Adrenal gland (tissue), 5 donors: ENCODE measurements around the gene CPS1.

Experiments used
- CTCF ChIP-seq, 6 experiments: fragments of 450-650 bp in 4 of 6; fragments of 200-600 bp in 2 of 6; sonication (generic) in 1 of 6; IDR thresholded peaks; 1 replicate in 5 of 6; 2 replicates in 1 of 6; pipeline versions ENCODE4 v1.5.1 to v1.8.0; 2016 to 2021; ENCODE audit warnings: antibody characterized with exemption in 6 of 6, mild to moderate bottlenecking in 2 of 6, moderate library complexity in 1 of 6
- POLR2A ChIP-seq, 2 donors: fragments of 450-650 bp; IDR thresholded peaks; one replicate each; pipeline ENCODE4 v1.6.1; 2017; ENCODE audit warnings: antibody characterized with exemption in 2 of 2, mild to moderate bottlenecking in 2 of 2, moderate library complexity in 1 of 2
- donor health status: DM: no; HTN: no; CAD: no.

- TF ChIP-seq POLR2A (IDR thresholded peaks at IDR 0.05) (no peak), CTCF (IDR thresholded peaks at IDR 0.05) (no peak)
Measured at GRCh38 chr2:210558708-210559107, 2.3 kb downstream of the CPS1 start.
